Thyroid gland (tissue), 4 donors: ENCODE results near the gene PGGHG. TPM values are rescaled to one million over a fixed set of nuclear protein-coding genes. Genes with fewer than 3 reads are reported as not detected.

Source experiments
- DNase-seq, 2 donors: peaks; one replicate each; pipeline ENCODE4 v3.0.0-alpha.2; 2019
- H3K27ac ChIP-seq, 3 donors: fragments of 200-600 bp; sonication (generic); 1 replicate in 2 of 3; 2 replicates in 1 of 3; pipeline ENCODE4 v1.5.1; 2016 to 2019; ENCODE audit warnings: mild to moderate bottlenecking in 1 of 3, moderate library complexity in 1 of 3
- H3K27me3 ChIP-seq: fragments of 200-600 bp; sonication (generic); one replicate; pipeline ENCODE4 v1.5.1; 2019
- H3K36me3 ChIP-seq, 2 donors: fragments of 200-600 bp; sonication (generic); one replicate each; pipeline ENCODE4 v1.5.1; 2016 to 2019
- H3K4me1 ChIP-seq, 2 donors: fragments of 200-600 bp; sonication (generic); one replicate each; pipeline ENCODE4 v1.5.1; 2017 to 2019
- H3K4me3 ChIP-seq, 3 donors: fragments of 200-600 bp; sonication (generic); replicated peaks in 1 of 3; 1 replicate in 2 of 3; 2 replicates in 1 of 3; pipeline ENCODE4 v1.5.1; 2016; ENCODE audit warnings: mild to moderate bottlenecking in 1 of 3
- H3K9me3 ChIP-seq: fragments of 200-600 bp; sonication (generic); one replicate; pipeline ENCODE4 v1.5.1; 2017
- POLR2A ChIP-seq, 2 donors: fragments of 450-650 bp; IDR thresholded peaks; one replicate each; pipeline ENCODE4 v1.6.1; 2017; ENCODE audit warnings: antibody characterized with exemption in 2 of 2, mild to moderate bottlenecking in 2 of 2, moderate library complexity in 1 of 2
- WGBS, 2 donors: methylation state at CpG; one replicate each; pipeline ENCODE4 v1.1.5; 2017; 5-methylcytosine and 5-hydroxymethylcytosine counted together
- intact Hi-C: fragments of 100-400 bp; cut with DNase I; formaldehyde crosslinking; loops from one replicate; pipeline ENCODE4 v1.15.1; 2023
- small RNA-seq: library from RNA; depleted of rRNA; stranded (forward); fragments of <200 nt; gene quantifications from one replicate; pipeline ENCODE3, GENCODE V24; 2016
- total RNA-seq, 4 donors: library from RNA; depleted of rRNA; stranded (reverse); fragments of >200 nt; gene quantifications; one replicate each; pipeline ENCODE4 v1.2.3, GENCODE V29; 2016
- TF ChIP-seq, protein P1 (sequence below), 6 experiments: fragments of 200-600 bp in 3 of 6; fragments of 450-650 bp in 3 of 6; sonication (generic) in 3 of 6; IDR thresholded peaks; one replicate each; pipeline ENCODE4 v1.5.1; 2016 to 2019; ENCODE audit warnings: antibody characterized with exemption in 6 of 6, mild to moderate bottlenecking in 2 of 6, inconsistent platforms in 1 of 6, moderate library complexity in 1 of 6

Gene PGGHG
- total RNA-seq, 4 donors from 2014 or later = 21.8 to 43.3 (median 32.7) TPM

GRCh38 chr11:340539-341512 lies 51.9 kb downstream of the PGGHG start:
- no peaks in the 10 kb centered on the region for H3K36me3 ChIP-seq
- H3K27ac ChIP-seq = no peak overlapping the region
- H3K4me3 ChIP-seq = no peak overlapping the region
- no peak for TF ChIP-seq POLR2A (IDR thresholded peaks at IDR 0.05)
- TF ChIP-seq, protein P1, sequence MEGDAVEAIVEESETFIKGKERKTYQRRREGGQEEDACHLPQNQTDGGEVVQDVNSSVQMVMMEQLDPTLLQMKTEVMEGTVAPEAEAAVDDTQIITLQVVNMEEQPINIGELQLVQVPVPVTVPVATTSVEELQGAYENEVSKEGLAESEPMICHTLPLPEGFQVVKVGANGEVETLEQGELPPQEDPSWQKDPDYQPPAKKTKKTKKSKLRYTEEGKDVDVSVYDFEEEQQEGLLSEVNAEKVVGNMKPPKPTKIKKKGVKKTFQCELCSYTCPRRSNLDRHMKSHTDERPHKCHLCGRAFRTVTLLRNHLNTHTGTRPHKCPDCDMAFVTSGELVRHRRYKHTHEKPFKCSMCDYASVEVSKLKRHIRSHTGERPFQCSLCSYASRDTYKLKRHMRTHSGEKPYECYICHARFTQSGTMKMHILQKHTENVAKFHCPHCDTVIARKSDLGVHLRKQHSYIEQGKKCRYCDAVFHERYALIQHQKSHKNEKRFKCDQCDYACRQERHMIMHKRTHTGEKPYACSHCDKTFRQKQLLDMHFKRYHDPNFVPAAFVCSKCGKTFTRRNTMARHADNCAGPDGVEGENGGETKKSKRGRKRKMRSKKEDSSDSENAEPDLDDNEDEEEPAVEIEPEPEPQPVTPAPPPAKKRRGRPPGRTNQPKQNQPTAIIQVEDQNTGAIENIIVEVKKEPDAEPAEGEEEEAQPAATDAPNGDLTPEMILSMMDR (IDR thresholded peaks at IDR 0.05) = no peak
- H3K27me3 ChIP-seq = no peaks in the 10 kb centered on the region
- WGBS, 2 donors = 62 to 64% methylated on average over 5 of the region's 5 CpGs
- peaks cover 0 to 4% of the 10 kb centered on the region in 2 donors for H3K4me1 ChIP-seq
- H3K9me3 ChIP-seq = no peaks in the 10 kb centered on the region
- DNase-seq = no peak
- intact Hi-C loops = no loop called here

- intact Hi-C loops = no loop called here
- Histone ChIP-seq H3K27ac (no peak overlapping the region), H3K36me3 (no peaks in the 10 kb centered on the region), H3K9me3 (no peaks in the 10 kb centered on the region), H3K27me3 (no peaks in the 10 kb centered on the region), H3K4me1 (no peaks in the 10 kb centered on the region), H3K4me3 (no peak overlapping the region)
- 73 to 78% methylated on average over 3 of the region's 3 CpGs for WGBS, 2 donors
- DNase-seq = no peak
- no peak for TF ChIP-seq POLR2A (IDR thresholded peaks at IDR 0.05)
- TF ChIP-seq, protein P1 (IDR thresholded peaks at IDR 0.05) = no peak
Observed at GRCh38 chr11:342328-342727, 53.4 kb downstream of the PGGHG start.

DNA sequence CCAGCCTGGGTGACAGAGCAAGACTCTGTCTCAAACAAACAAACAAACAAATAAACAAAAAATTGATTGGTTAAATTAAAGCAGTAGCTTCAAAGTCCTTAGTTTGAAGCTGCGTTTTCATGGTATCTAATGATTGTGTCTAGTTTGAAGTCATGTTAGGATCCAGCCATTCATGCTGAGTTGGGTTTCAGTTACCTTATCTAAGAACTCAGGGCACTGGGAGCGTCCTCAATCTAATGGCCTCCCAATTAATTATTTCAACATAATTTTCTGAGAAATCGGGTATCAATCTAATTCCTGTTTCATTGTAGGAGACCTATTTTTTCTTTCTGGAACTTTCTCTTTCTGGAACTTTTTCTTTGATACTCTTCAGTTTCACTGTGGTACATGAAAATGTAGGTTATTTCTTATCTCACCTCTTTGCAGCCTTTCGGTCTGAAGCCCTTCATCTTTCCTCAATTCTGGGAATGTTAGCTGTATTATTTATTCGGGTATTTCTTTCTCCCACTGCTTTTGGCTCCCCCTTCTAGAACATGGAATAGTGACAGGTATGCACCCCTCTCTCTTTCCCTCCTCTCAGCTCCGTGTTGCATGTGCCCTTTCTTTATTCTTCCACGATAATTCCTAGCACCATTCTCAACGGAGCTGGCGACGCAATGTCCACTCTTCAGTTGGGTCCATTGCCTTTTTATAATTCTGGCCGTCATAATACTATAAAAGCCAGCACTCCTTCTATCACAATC lies 56.1 kb downstream of the PGGHG start:
- Histone ChIP-seq H3K9me3 (no peaks in the 10 kb centered on the region), H3K36me3 (no peaks in the 10 kb centered on the region), H3K27me3 (no peaks in the 10 kb centered on the region), H3K4me1 (peaks cover 0 to 5% of the 10 kb centered on the region in 2 donors), H3K4me3 (no peak overlapping the region), H3K27ac (no peak overlapping the region)
- 92 to 93% methylated on average over 11 of the region's 11 CpGs for WGBS, 2 donors
- DNase-seq = no peak
- no peak for TF ChIP-seq POLR2A (IDR thresholded peaks at IDR 0.05)
- TF ChIP-seq, protein P1 (IDR thresholded peaks at IDR 0.05) = no peak
- intact Hi-C loops = no loop called here

Small RNAs within 50 kb of the gene (small RNA-seq; reads per million reads assigned to genes)
- not detected for gene AC136475.6

Other genes with a start within 250 kb of the PGGHG start
- gene SCGB1C1, start 96.0 kb upstream of the PGGHG start, total RNA-seq = not detected
- 10 to 100 TPM; 22.2 to 39.5 (median 33.8) TPM for gene BET1L, start 81.7 kb upstream of the PGGHG start, total RNA-seq
- gene RIC8A, start 81.4 kb upstream of the PGGHG start, total RNA-seq = 100 to 1,000 TPM in 2 of 4 donors, 10 to 100 TPM in 2; 65.8 to 128 (median 99.8) TPM
- 10 to 100 TPM; 14.3 to 21.2 (median 17.0) TPM for gene SIRT3, start 52.8 kb upstream of the PGGHG start, total RNA-seq
- 100 to 1,000 TPM in 1 of 4 donors, 10 to 100 TPM in 3; 64.7 to 111 (median 77.7) TPM for gene PSMD13, start 52.1 kb upstream of the PGGHG start, total RNA-seq
- gene NLRP6, start 10.7 kb upstream of the PGGHG start, total RNA-seq = under 1 TPM; 0.13 to 0.73 (median 0.28) TPM
- not detected for gene IFITM5, start 10.4 kb downstream of the PGGHG start, total RNA-seq
- gene IFITM2, start 18.7 kb downstream of the PGGHG start, total RNA-seq = 100 to 1,000 TPM in 1 of 4 donors, 10 to 100 TPM in 3; 83.2 to 318 (median 92.9) TPM
- gene IFITM1, start 24.9 kb downstream of the PGGHG start, total RNA-seq = 100 to 1,000 TPM in 3 of 4 donors, 10 to 100 TPM in 1; 94.3 to 163 (median 103) TPM
- 100 to 1,000 TPM; 140 to 300 (median 178) TPM for gene IFITM3, start 31.7 kb downstream of the PGGHG start, total RNA-seq
- 1 to 10 TPM in 1 of 4 donors, under 1 TPM in 1, not detected in 2; 0.98 to 1.2 TPM for gene B4GALNT4, start 80.4 kb downstream of the PGGHG start, total RNA-seq
- 10 to 100 TPM; 30.4 to 58.4 (median 46.9) TPM for gene PKP3, start 105.1 kb downstream of the PGGHG start, total RNA-seq
- gene SIGIRR, start 125.9 kb downstream of the PGGHG start, total RNA-seq = 10 to 100 TPM; 46.0 to 69.6 (median 47.8) TPM
- 1 to 10 TPM; 3.7 to 6.4 (median 4.7) TPM for gene ANO9, start 152.9 kb downstream of the PGGHG start, total RNA-seq
- 10 to 100 TPM; 40.8 to 69.9 (median 41.7) TPM for gene PTDSS2, start 161.2 kb downstream of the PGGHG start, total RNA-seq
- gene RNH1, start 218.1 kb downstream of the PGGHG start, total RNA-seq = 100 to 1,000 TPM; 191 to 259 (median 231) TPM
- gene HRAS, start 246.4 kb downstream of the PGGHG start, total RNA-seq = 10 to 100 TPM; 16.9 to 41.3 (median 29.9) TPM
- 1 to 10 TPM; 1.7 to 2.6 (median 2.3) TPM for gene LRRC56, start 248.4 kb downstream of the PGGHG start, total RNA-seq